DMS53 treated with DMSO at 0.1 percent for 48 hours (cell line): Measurements from ENCODE around the gene SLC9B2.
"Not testable (repeated sequence)": the region's sequence is repeated elsewhere in the genome, so short reads cannot be mapped to it uniquely, and the experiment has no call there.

ENCODE experiments used
- DNase-seq: peaks from one replicate; lab custom pipeline; 2025; ENCODE audit not compliant: unreplicated experiment; lab: John Stamatoyannopoulos, UW

The SLC9B2 gene

GRCh38 chr4:103021120-103021519 is 55.4 kb downstream of the SLC9B2 start:
- no peak for DNase-seq

DNA sequence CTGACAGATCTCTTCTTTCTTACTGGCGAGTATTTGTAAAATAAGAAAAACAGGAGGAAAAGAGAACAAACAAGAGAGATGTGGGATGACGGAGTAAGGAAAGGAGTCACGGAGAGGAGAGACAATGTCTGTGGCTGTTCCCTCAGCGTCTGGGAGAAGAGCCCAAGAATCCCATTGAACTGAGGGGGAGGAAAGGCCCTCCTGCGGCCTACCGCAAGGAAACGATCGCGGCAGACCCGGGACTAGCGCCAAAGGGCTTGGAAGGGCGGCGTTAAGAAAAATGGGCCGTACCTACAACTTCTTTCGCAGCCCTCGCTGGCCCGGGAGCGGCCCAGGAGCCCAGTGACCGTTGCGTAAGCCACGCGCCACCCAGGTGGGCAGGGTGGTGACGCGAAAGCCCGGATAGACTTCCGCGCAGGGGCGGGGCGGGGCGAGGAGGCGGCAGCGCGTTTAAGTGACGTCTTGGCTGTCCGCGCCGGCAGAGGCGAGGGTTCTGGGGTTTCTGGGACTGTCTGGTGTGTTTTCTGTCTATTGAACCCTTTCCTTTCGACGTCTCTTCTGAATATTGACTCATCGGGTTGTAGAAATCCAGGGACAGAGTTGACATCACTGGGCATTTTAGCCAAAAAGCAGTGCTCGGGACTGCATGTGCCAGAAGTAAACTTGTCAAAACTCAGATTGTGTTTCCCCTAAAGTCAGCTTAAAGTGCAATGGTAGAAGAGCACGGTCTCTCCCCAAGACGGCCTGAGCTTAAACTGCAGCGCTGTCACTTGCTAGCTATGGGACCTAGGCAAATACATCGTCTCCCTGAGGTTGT is 57.0 kb downstream of the SLC9B2 start, which contains the start of gene SLC9B1:
Gene SLC9B1, minus strand, starts transcription at position 398 of the 817 bp plus-strand sequence. CDS start 27,994 bp downstream, outside the sequence.
- DNase-seq: peak; percentile 78

DNA sequence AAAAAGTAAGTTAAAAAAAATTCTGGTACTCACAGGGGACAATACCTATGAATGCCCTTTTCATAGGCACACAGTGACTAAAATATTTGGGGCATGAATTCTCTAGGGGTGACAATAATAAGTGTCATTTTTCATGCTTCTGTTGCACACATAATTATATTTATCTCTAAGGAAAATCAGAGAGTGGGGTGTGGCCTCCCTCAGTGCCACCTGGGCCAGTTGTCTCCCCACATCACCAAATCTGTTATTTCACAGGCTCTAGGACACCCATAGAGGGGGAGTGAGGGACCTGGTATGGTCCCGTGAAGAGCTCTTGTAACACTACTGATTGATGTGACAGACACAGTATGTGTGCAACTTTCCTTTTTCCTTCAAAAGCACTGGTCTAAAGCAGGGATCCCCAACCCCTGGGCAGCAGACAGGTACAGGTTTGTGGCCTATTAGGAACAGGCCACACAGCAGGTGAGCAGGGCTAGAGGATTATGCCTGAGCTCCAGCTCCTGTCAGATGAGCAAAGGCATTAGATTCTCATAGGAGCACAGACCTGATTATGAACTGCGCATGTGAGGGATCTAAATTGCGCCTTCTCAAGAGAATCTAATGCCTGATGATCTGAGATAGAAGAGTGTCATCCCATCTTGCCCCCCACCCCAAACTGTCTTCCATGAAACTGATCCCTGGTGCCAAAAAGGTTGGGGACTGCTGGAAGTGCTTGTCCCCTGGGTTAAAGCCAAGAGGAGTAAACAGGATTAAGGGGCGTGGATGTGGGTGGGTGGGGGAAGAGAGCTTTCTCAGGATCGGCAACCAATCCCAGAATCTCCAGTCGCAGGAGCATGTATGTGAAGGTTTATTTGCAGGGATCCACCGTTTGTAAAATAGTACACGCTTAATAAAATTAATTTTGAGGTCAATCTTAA is 57.9 kb downstream of the SLC9B2 start:
- DNase-seq: no peak

GRCh38 chr4:103012551-103012950 is 64.0 kb downstream of the SLC9B2 start:
- DNase-seq: no peak

DNA sequence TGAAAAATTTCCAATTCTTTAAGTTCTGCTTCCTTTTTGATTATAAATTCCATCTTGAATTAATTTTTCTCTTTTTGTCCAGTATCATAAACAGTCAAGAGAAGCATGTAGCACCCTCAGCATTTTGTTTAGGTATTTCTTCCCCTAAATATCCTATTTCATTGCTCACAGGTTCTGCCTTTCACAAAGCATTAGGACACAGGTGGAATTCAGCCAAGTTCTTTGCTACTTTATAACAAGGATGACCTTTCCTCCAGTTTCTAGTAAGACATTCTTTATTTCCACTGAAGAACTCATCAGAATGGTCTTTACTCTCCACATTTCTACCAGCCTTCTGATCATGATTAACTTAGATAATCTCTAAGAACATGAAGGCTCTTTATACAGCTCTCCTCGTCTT is 64.5 kb downstream of the SLC9B2 start:
- no peak for DNase-seq

- no peak for DNase-seq
These were observed 65.1 kb downstream of the SLC9B2 start for GRCh38 chr4:103011378-103012025.

GRCh38 chr4:103010804-103011203 is 65.8 kb downstream of the SLC9B2 start:
- no peak for DNase-seq

- DNase-seq: peak; percentile 57
These were observed 67.5 kb downstream of the SLC9B2 start for GRCh38 chr4:103008875-103009729.

GRCh38 chr4:103002551-103002950 is 74.0 kb downstream of the SLC9B2 start:
- DNase-seq: no peak

DNA sequence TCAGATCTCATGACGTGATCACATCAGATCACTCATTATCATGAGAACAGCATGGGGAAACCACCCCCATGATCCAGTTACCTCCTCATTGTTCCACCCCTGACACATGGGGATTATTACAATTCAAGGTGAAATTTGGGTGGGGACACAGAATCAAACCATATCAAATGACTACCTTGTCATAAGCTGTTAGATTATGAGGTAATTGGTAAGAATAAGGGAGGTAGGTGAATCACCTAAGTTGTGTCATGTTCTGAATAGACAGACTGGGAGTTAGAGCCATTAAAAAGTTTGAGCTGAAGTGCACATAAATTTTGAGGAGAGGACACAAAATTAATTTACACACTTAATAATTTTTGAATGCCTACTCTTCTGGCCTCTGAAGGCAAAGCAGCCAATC is 81.8 kb downstream of the SLC9B2 start:
- no peak for DNase-seq

GRCh38 chr4:102993985-102994384 is 82.6 kb downstream of the SLC9B2 start:
- DNase-seq: not testable (repeated sequence)

GRCh38 chr4:102988429-102989020 is 88.0 kb downstream of the SLC9B2 start:
- DNase-seq: no peak

- DNase-seq: no peak
These were observed 95.6 kb downstream of the SLC9B2 start for GRCh38 chr4:102981005-102981404.
